Mucosa of stomach (tissue), 1 donor: Measurements from ENCODE around the gene HSD11B2.

Experiments used
- H3K27me3 ChIP-seq: one replicate; pipeline ENCODE4 v1.7.0; 2013; ENCODE audit warnings: mild to moderate bottlenecking, low read length; ENCODE audit not compliant: control insufficient read depth, insufficient read depth
- H3K36me3 ChIP-seq: one replicate; pipeline ENCODE4 v1.7.0; 2013; ENCODE audit warnings: low read length; ENCODE audit not compliant: control insufficient read depth, insufficient read depth
- H3K4me1 ChIP-seq: one replicate; pipeline ENCODE4 v1.7.0; 2013; ENCODE audit warnings: mild to moderate bottlenecking, low read length; ENCODE audit not compliant: control insufficient read depth, insufficient read depth
- H3K4me3 ChIP-seq: one replicate; pipeline ENCODE4 v1.7.0; 2013; ENCODE audit warnings: low read length
- H3K9ac ChIP-seq: one replicate; pipeline ENCODE4 v1.7.0; 2013; ENCODE audit warnings: mild to moderate bottlenecking, low read length, moderate library complexity
- H3K9me3 ChIP-seq: one replicate; pipeline ENCODE4 v1.7.0; 2013; ENCODE audit warnings: mild to moderate bottlenecking, low read length, moderate library complexity; ENCODE audit not compliant: control insufficient read depth
- donor health status: Pancreatic carcinoma.

Gene HSD11B2

GRCh38 chr16:67423611-67424260, 7.2 kb upstream of the HSD11B2 start:
- Histone ChIP-seq H3K27me3 (peaks cover 7% of the 10 kb centered on the region), H3K4me3 (no peak overlapping the region), H3K9ac (no peak overlapping the region), H3K4me1 (peaks cover 10% of the 10 kb centered on the region), H3K9me3 (no peaks in the 10 kb centered on the region), H3K36me3 (no peaks in the 10 kb centered on the region)

- no peak overlapping the region for H3K9ac ChIP-seq
- H3K27me3 ChIP-seq, result peaks cover 7% of the 10 kb centered on the region
- no peak overlapping the region for H3K4me3 ChIP-seq
- H3K36me3 ChIP-seq, result no peaks in the 10 kb centered on the region
- peaks cover 15% of the 10 kb centered on the region for H3K4me1 ChIP-seq
- H3K9me3 ChIP-seq, result no peaks in the 10 kb centered on the region
These were observed 6.7 kb upstream of the HSD11B2 start for GRCh38 chr16:67424261-67424615.

GRCh38 chr16:67425061-67425460, 5.9 kb upstream of the HSD11B2 start:
- peaks cover 23% of the 10 kb centered on the region for H3K4me1 ChIP-seq
- H3K27me3 ChIP-seq, result peaks cover 7% of the 10 kb centered on the region
- no peak overlapping the region for H3K9ac ChIP-seq
- H3K4me3 ChIP-seq, result no peak overlapping the region
- H3K9me3 ChIP-seq, result no peaks in the 10 kb centered on the region
- no peaks in the 10 kb centered on the region for H3K36me3 ChIP-seq

- Histone ChIP-seq H3K4me1 (peaks cover 29% of the 10 kb centered on the region), H3K9ac (no peak overlapping the region), H3K4me3 (no peak overlapping the region), H3K9me3 (no peaks in the 10 kb centered on the region), H3K36me3 (no peaks in the 10 kb centered on the region), H3K27me3 (peaks cover 7% of the 10 kb centered on the region)
These were observed 5.3 kb upstream of the HSD11B2 start for GRCh38 chr16:67425580-67425979.

- Histone ChIP-seq H3K27me3 (peaks cover 7% of the 10 kb centered on the region), H3K36me3 (no peaks in the 10 kb centered on the region), H3K4me3 (no peak overlapping the region), H3K9ac (no peak overlapping the region), H3K4me1 (peaks cover 29% of the 10 kb centered on the region), H3K9me3 (no peaks in the 10 kb centered on the region)
These were observed 4.9 kb upstream of the HSD11B2 start for GRCh38 chr16:67426022-67426421.

GRCh38 chr16:67426950-67427349, 4.0 kb upstream of the HSD11B2 start:
- peaks cover 7% of the 10 kb centered on the region for H3K27me3 ChIP-seq
- no peaks in the 10 kb centered on the region for H3K36me3 ChIP-seq
- no peak overlapping the region for H3K4me3 ChIP-seq
- H3K9me3 ChIP-seq, result no peaks in the 10 kb centered on the region
- no peak overlapping the region for H3K9ac ChIP-seq
- H3K4me1 ChIP-seq, result peaks cover 35% of the 10 kb centered on the region

GRCh38 chr16:67428146-67428731, 2.7 kb upstream of the HSD11B2 start:
- H3K4me1 ChIP-seq, result peaks cover 48% of the 10 kb centered on the region
- peak overlapping the region; percentile 77 for H3K9ac ChIP-seq
- H3K27me3 ChIP-seq, result peaks cover 7% of the 10 kb centered on the region
- no peak overlapping the region for H3K4me3 ChIP-seq
- no peaks in the 10 kb centered on the region for H3K9me3 ChIP-seq
- H3K36me3 ChIP-seq, result no peaks in the 10 kb centered on the region

GRCh38 chr16:67429053-67429798, 1.7 kb upstream of the HSD11B2 start:
- Histone ChIP-seq H3K9me3 (no peaks in the 10 kb centered on the region), H3K4me3 (no peak overlapping the region), H3K36me3 (no peaks in the 10 kb centered on the region), H3K27me3 (peaks cover 4% of the 10 kb centered on the region), H3K4me1 (peaks cover 48% of the 10 kb centered on the region), H3K9ac (peak overlapping the region; percentile 77)

- H3K36me3 ChIP-seq, result no peaks in the 10 kb centered on the region
- no peaks in the 10 kb centered on the region for H3K9me3 ChIP-seq
- peaks cover 48% of the 10 kb centered on the region for H3K4me1 ChIP-seq
- H3K4me3 ChIP-seq, result peak overlapping the region; percentile 38
- H3K9ac ChIP-seq, result peak overlapping the region; percentile 77
- peaks cover 4% of the 10 kb centered on the region for H3K27me3 ChIP-seq
These were observed 970 bp upstream of the HSD11B2 start for GRCh38 chr16:67429799-67430503.

- peaks cover 4% of the 10 kb centered on the region for H3K27me3 ChIP-seq
- no peaks in the 10 kb centered on the region for H3K36me3 ChIP-seq
- H3K9me3 ChIP-seq, result no peaks in the 10 kb centered on the region
- peak overlapping the region; percentile 77 for H3K9ac ChIP-seq
- H3K4me1 ChIP-seq, result peaks cover 48% of the 10 kb centered on the region
- peak overlapping the region; percentile 38 for H3K4me3 ChIP-seq
These were observed 381 bp upstream of the HSD11B2 start for GRCh38 chr16:67430504-67430976.

- Histone ChIP-seq H3K9me3 (no peaks in the 10 kb centered on the region), H3K36me3 (peaks cover 5% of the 10 kb centered on the region), H3K4me1 (peaks cover 48% of the 10 kb centered on the region), H3K27me3 (no peaks in the 10 kb centered on the region), H3K9ac (peak overlapping the region; percentile 90), H3K4me3 (peak overlapping the region; percentile 34)
These were observed 1.0 kb downstream of the HSD11B2 start for GRCh38 chr16:67431775-67432505.
